ENCODE results near the gene ETFA.

Gene ETFA

DNA sequence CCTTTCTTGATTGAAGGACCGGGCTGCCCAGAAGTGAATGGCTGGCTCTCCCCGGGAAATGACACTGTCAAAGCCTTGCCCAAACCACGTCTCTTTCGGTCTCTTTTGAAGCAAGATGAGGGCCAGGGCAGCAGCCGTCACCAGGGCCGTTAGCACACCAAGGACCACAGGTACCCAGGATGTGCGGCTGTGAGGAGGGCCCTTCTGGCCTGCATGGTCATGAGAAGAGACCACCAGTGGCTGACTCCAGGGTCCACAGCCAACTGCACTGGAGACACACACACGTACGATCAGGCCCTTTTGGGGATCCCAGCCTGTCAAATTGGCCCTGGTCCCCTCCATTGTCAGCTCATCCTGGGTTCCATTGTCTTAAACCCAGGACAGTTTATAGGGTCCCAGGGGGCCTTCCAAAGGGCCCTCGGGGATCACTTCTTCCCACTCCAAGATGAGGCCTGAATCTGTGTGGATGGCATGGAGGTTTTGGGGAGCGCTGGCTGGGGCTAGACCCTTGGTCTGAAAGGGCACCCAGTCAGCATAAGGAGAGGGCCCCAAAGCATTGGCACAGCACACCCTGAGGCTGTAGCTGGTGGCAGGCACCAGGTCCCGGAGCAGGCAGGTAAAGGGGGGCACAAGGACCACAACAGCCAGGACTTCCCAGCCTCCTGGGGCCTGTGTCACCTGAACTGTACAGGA, 50.9 kb downstream of the ETFA start:
- no peak for DNase-seq (ENCODE audit: extremely low spot score)

GRCh38 chr15:76259392-76259791, 51.9 kb downstream of the ETFA start:
- TF ChIP-seq BHLHE40 (IDR thresholded peaks at IDR 0.05; ENCODE audit: borderline replicate concordance) (no peak), TARDBP (IDR thresholded peaks at IDR 0.05) (no peak), FOXM1 (IDR thresholded peaks at IDR 0.05; ENCODE audit: borderline replicate concordance) (no peak), SUZ12 (IDR thresholded peaks at IDR 0.05) (no peak), SP1 (IDR thresholded peaks at IDR 0.05) (no peak)
- TF ChIP-seq, protein P1, sequence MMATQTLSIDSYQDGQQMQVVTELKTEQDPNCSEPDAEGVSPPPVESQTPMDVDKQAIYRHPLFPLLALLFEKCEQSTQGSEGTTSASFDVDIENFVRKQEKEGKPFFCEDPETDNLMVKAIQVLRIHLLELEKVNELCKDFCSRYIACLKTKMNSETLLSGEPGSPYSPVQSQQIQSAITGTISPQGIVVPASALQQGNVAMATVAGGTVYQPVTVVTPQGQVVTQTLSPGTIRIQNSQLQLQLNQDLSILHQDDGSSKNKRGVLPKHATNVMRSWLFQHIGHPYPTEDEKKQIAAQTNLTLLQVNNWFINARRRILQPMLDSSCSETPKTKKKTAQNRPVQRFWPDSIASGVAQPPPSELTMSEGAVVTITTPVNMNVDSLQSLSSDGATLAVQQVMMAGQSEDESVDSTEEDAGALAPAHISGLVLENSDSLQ (IDR thresholded peaks at IDR 0.05): no peak
- DNase-seq (ENCODE audit: extremely low spot score): no peak
- POLR2A ChIA-PET: no interaction called here
- CTCF ChIA-PET: no interaction called here

More for the DNA sequence above, 50.9 kb downstream of the ETFA start:
- TF ChIP-seq ELF4 (IDR thresholded peaks at IDR 0.05) (no peak), SUZ12 (IDR thresholded peaks at IDR 0.05) (no peak), LEF1 (IDR thresholded peaks at IDR 0.05; ENCODE audit: borderline replicate concordance) (no peak), HDGF (IDR thresholded peaks at IDR 0.05; ENCODE audit: borderline replicate concordance) (no peak), ZNF384 (IDR thresholded peaks at IDR 0.05) (no peak), L3MBTL2 (conservative IDR thresholded peaks at IDR 0.05) (no peak), FOXK2 (IDR thresholded peaks at IDR 0.05) (no peak), BHLHE40 (IDR thresholded peaks at IDR 0.05; ENCODE audit: borderline replicate concordance) (no peak), CTBP1 (IDR thresholded peaks at IDR 0.05; ENCODE audit: borderline replicate concordance) (no peak), ARNT (IDR thresholded peaks at IDR 0.05) (no peak), NFRKB (IDR thresholded peaks at IDR 0.05) (no peak), SP1 (IDR thresholded peaks at IDR 0.05) (no peak), TARDBP (IDR thresholded peaks at IDR 0.05) (no peak), FOXM1 (IDR thresholded peaks at IDR 0.05; ENCODE audit: borderline replicate concordance) (no peak), FOXA1 (IDR thresholded peaks at IDR 0.05) (no peak)
- TF ChIP-seq, protein P1 (IDR thresholded peaks at IDR 0.05): no peak
- ChIA-PET POLR2A (no interaction called here), CTCF (no interaction called here)

- POLR2A ChIA-PET: no interaction called here
- no peak for TF ChIP-seq ARNT (IDR thresholded peaks at IDR 0.05)
- TF ChIP-seq CTBP1 (IDR thresholded peaks at IDR 0.05; ENCODE audit: borderline replicate concordance): no peak
- TF ChIP-seq FOXM1 (IDR thresholded peaks at IDR 0.05; ENCODE audit: borderline replicate concordance): no peak
- TF ChIP-seq, protein P1 (IDR thresholded peaks at IDR 0.05): no peak
- no peak for TF ChIP-seq TARDBP (IDR thresholded peaks at IDR 0.05)
- TF ChIP-seq FOXA1 (IDR thresholded peaks at IDR 0.05): no peak
- TF ChIP-seq FOXK2 (IDR thresholded peaks at IDR 0.05): no peak
- TF ChIP-seq BHLHE40 (IDR thresholded peaks at IDR 0.05; ENCODE audit: borderline replicate concordance): no peak
- CTCF ChIA-PET: no interaction called here
- DNase-seq (ENCODE audit: extremely low spot score): no peak
Observed at GRCh38 chr15:76258460-76258859, 52.8 kb downstream of the ETFA start.

GRCh38 chr15:76253691-76254473, 57.4 kb downstream of the ETFA start:
- no peak for TF ChIP-seq ELF4 (IDR thresholded peaks at IDR 0.05)
- no peak for TF ChIP-seq HDGF (IDR thresholded peaks at IDR 0.05; ENCODE audit: borderline replicate concordance)
- no peak for TF ChIP-seq LEF1 (IDR thresholded peaks at IDR 0.05; ENCODE audit: borderline replicate concordance)
- no peak for TF ChIP-seq FOXK2 (IDR thresholded peaks at IDR 0.05)
- TF ChIP-seq FOXA1 (IDR thresholded peaks at IDR 0.05): no peak
- no peak for TF ChIP-seq FOXM1 (IDR thresholded peaks at IDR 0.05; ENCODE audit: borderline replicate concordance)
- no peak for TF ChIP-seq CTBP1 (IDR thresholded peaks at IDR 0.05; ENCODE audit: borderline replicate concordance)
- no peak for TF ChIP-seq SP1 (IDR thresholded peaks at IDR 0.05)
- no peak for TF ChIP-seq ZNF384 (IDR thresholded peaks at IDR 0.05)
- no peak for TF ChIP-seq SUZ12 (IDR thresholded peaks at IDR 0.05)
- no peak for TF ChIP-seq TARDBP (IDR thresholded peaks at IDR 0.05)
- TF ChIP-seq, protein P1 (IDR thresholded peaks at IDR 0.05): no peak
- TF ChIP-seq ARNT (IDR thresholded peaks at IDR 0.05): no peak
- no peak for TF ChIP-seq NFRKB (IDR thresholded peaks at IDR 0.05)
- ChIA-PET CTCF (interaction anchor here (1.3 kb wide), 1 partner anchor 10 kb away, joined by 3 read pairs; no protein-coding TSS in a partner anchor), POLR2A (no interaction called here)
- DNase-seq (ENCODE audit: extremely low spot score): no peak

- no peak for TF ChIP-seq FOXA1 (IDR thresholded peaks at IDR 0.05)
- CTCF ChIA-PET: no interaction called here
- DNase-seq (ENCODE audit: extremely low spot score): no peak
- POLR2A ChIA-PET: no interaction called here
Observed at GRCh38 chr15:76252249-76252648, 59.0 kb downstream of the ETFA start.

GRCh38 chr15:76251717-76252116, 59.6 kb downstream of the ETFA start:
- ChIA-PET POLR2A (no interaction called here), CTCF (no interaction called here)
- no peak for TF ChIP-seq ELF4 (IDR thresholded peaks at IDR 0.05)
- TF ChIP-seq ZNF384 (IDR thresholded peaks at IDR 0.05): no peak
- TF ChIP-seq L3MBTL2 (conservative IDR thresholded peaks at IDR 0.05): no peak
- TF ChIP-seq TARDBP (IDR thresholded peaks at IDR 0.05): no peak
- no peak for TF ChIP-seq SUZ12 (IDR thresholded peaks at IDR 0.05)
- TF ChIP-seq NFRKB (IDR thresholded peaks at IDR 0.05): no peak
- no peak for TF ChIP-seq BHLHE40 (IDR thresholded peaks at IDR 0.05; ENCODE audit: borderline replicate concordance)
- TF ChIP-seq, protein P1 (IDR thresholded peaks at IDR 0.05): no peak
- TF ChIP-seq ARNT (IDR thresholded peaks at IDR 0.05): no peak
- TF ChIP-seq CTBP1 (IDR thresholded peaks at IDR 0.05; ENCODE audit: borderline replicate concordance): no peak
- no peak for TF ChIP-seq HDGF (IDR thresholded peaks at IDR 0.05; ENCODE audit: borderline replicate concordance)
- TF ChIP-seq FOXM1 (IDR thresholded peaks at IDR 0.05; ENCODE audit: borderline replicate concordance): no peak
- TF ChIP-seq SP1 (IDR thresholded peaks at IDR 0.05): no peak
- TF ChIP-seq FOXA1 (IDR thresholded peaks at IDR 0.05): no peak
- TF ChIP-seq LEF1 (IDR thresholded peaks at IDR 0.05; ENCODE audit: borderline replicate concordance): no peak
- TF ChIP-seq FOXK2 (IDR thresholded peaks at IDR 0.05): no peak
- no peak for DNase-seq (ENCODE audit: extremely low spot score)
